Caco-2 (cell line): ENCODE data around the gene LDLRAD4. TPM values are rescaled to one million over a fixed set of nuclear protein-coding genes. Genes with fewer than 3 reads are reported as not detected.

ENCODE experiments used
- BruUV-seq: library from RNA; stranded (reverse); fragments of 400-500 nt; replicated peaks from 2 replicates; lab custom pipeline; 2021; lab: Mats Ljungman, UMichigan
- CTCF ChIA-PET: fragments of 300-600 bp; sonication (Branson Sonifier 250); formaldehyde crosslinking; loops from one replicate; lab custom pipeline; 2022; ENCODE audit warnings: antibody characterized with exemption; lab: Charles Lee
- POLR2A ChIA-PET: fragments of 300-600 bp; sonication (Branson Sonifier 250); formaldehyde crosslinking; loops from one replicate; lab custom pipeline; 2022; ENCODE audit warnings: antibody characterized with exemption; lab: Charles Lee
- DNase-seq, 2 experiments: peaks; one replicate each; pipeline versions ENCODE4 v3.0.0 to v3.0.0-alpha.2; 2020 to 2022
- H3K27me3 ChIP-seq: replicated peaks from 2 replicates; pipeline ENCODE4 v1.6.0; 2011; ENCODE audit warnings: low read length; ENCODE audit not compliant: control insufficient read depth, insufficient read depth
- H3K36me3 ChIP-seq: 2 replicates; pipeline ENCODE4 v1.5.1; 2011; ENCODE audit warnings: low read length; ENCODE audit not compliant: control insufficient read depth, insufficient read depth
- H3K4me1 ChIP-seq: fragments of 250-450 bp; sonication (Bioruptor Pico); 2 replicates; pipeline ENCODE4 v1.5.1; 2020; ENCODE audit warnings: mild to moderate bottlenecking
- H3K4me3 ChIP-seq: 2 replicates; pipeline ENCODE4 v1.5.1; 2011; ENCODE audit warnings: low read depth, mild to moderate bottlenecking, control low read depth, low read length
- H3K9me3 ChIP-seq: fragments of 250-450 bp; sonication (Bioruptor Pico); 2 replicates; pipeline ENCODE4 v1.5.1; 2020; ENCODE audit warnings: mild to moderate bottlenecking, moderate library complexity
- H3K27ac Mint-ChIP-seq: one replicate; pipeline ENCODE4 v1.8.0; 2022; ENCODE audit warnings: mixed read lengths; ENCODE audit not compliant: unreplicated experiment
- H3K27me3 Mint-ChIP-seq: one replicate; pipeline ENCODE4 v1.8.0; 2022; ENCODE audit warnings: mixed read lengths; ENCODE audit not compliant: insufficient read depth, unreplicated experiment
- H3K36me3 Mint-ChIP-seq: one replicate; pipeline ENCODE4 v1.8.0; 2022; ENCODE audit warnings: mild to moderate bottlenecking, mixed read lengths; ENCODE audit not compliant: insufficient read depth, unreplicated experiment
- H3K4me1 Mint-ChIP-seq: one replicate; pipeline ENCODE4 v1.8.0; 2022; ENCODE audit warnings: low read depth, mixed read lengths; ENCODE audit not compliant: unreplicated experiment
- H3K4me3 Mint-ChIP-seq: one replicate; pipeline ENCODE4 v1.8.0; 2022; ENCODE audit warnings: mild to moderate bottlenecking, moderate library complexity, mixed read lengths; ENCODE audit not compliant: unreplicated experiment
- H3K9me3 Mint-ChIP-seq: one replicate; pipeline ENCODE4 v1.8.0; 2022; ENCODE audit warnings: mixed read lengths; ENCODE audit not compliant: unreplicated experiment
- CTCF ChIP-seq, 2 experiments: fragments of 200-600 bp in 1 of 2; IDR thresholded peaks; 1 replicate in 1 of 2; 2 replicates in 1 of 2; pipeline versions ENCODE4 v1.5.1 to v1.8.0; 2011 to 2022; ENCODE audit warnings: antibody characterized with exemption in 1 of 2, control low read depth in 1 of 2, inconsistent platforms in 1 of 2, low read depth in 1 of 2, low read length in 1 of 2, mild to moderate bottlenecking in 1 of 2, moderate library complexity in 1 of 2; ENCODE audit not compliant: insufficient read depth in 1 of 2, severe bottlenecking in 1 of 2, unreplicated experiment in 1 of 2
- intact Hi-C: fragments of 100-400 bp; cut with micrococcal nuclease; formaldehyde crosslinking; loops from one replicate; pipeline ENCODE4 v1.10.0; 2022; ENCODE audit not compliant: unreplicated experiment
- total RNA-seq: library from RNA; stranded (reverse); gene quantifications from 2 replicates; pipeline ENCODE4 v1.2.3, GENCODE V29; 2022

The LDLRAD4 gene
- total RNA-seq, 1 experiment from 2014 or later: 1.2 TPM

- H3K4me1 ChIP-seq: no peaks in the 10 kb centered on the region
- H3K4me1 Mint-ChIP-seq: peaks cover 6% of the 10 kb centered on the region
- BruUV-seq: no TSS peak
- H3K9me3 Mint-ChIP-seq: no peaks in the 10 kb centered on the region
- H3K27me3 Mint-ChIP-seq: peaks cover 19% of the 10 kb centered on the region
- DNase-seq: no peak
- CTCF ChIA-PET: no interaction called here
- H3K27ac Mint-ChIP-seq: no peak overlapping the region
- no peak for TF ChIP-seq CTCF (IDR thresholded peaks at IDR 0.05; ENCODE audit: insufficient read depth in 1 of 2, low read depth in 1 of 2, low read length in 1 of 2, severe bottlenecking in 1 of 2, unreplicated experiment in 1 of 2)
- H3K27me3 ChIP-seq: no peaks in the 10 kb centered on the region
- no peaks in the 10 kb centered on the region for H3K9me3 ChIP-seq
- peaks cover 6% of the 10 kb centered on the region for H3K36me3 Mint-ChIP-seq
- no peak overlapping the region for H3K4me3 ChIP-seq
- POLR2A ChIA-PET: no interaction called here
- H3K36me3 ChIP-seq: no peaks in the 10 kb centered on the region
- intact Hi-C loops: no loop called here
- no peak overlapping the region for H3K4me3 Mint-ChIP-seq
Measured at GRCh38 chr18:13262839-13263691, 44.5 kb downstream of the LDLRAD4 start.

- H3K4me1 Mint-ChIP-seq: peaks cover 6% of the 10 kb centered on the region
- Histone ChIP-seq H3K9me3 (no peaks in the 10 kb centered on the region), H3K4me1 (no peaks in the 10 kb centered on the region), H3K4me3 (no peak overlapping the region), H3K27me3 (no peaks in the 10 kb centered on the region), H3K36me3 (no peaks in the 10 kb centered on the region)
- H3K4me3 Mint-ChIP-seq: no peak overlapping the region
- ChIA-PET POLR2A (no interaction called here), CTCF (no interaction called here)
- peaks cover 23% of the 10 kb centered on the region for H3K27me3 Mint-ChIP-seq
- no peak for DNase-seq
- H3K27ac Mint-ChIP-seq: no peak overlapping the region
- no TSS peak for BruUV-seq
- TF ChIP-seq CTCF (IDR thresholded peaks at IDR 0.05; ENCODE audit: insufficient read depth in 1 of 2, low read depth in 1 of 2, low read length in 1 of 2, severe bottlenecking in 1 of 2, unreplicated experiment in 1 of 2): no peak
- intact Hi-C loops: no loop called here
- peaks cover 6% of the 10 kb centered on the region for H3K36me3 Mint-ChIP-seq
- no peaks in the 10 kb centered on the region for H3K9me3 Mint-ChIP-seq
Measured at GRCh38 chr18:13264091-13265007, 45.8 kb downstream of the LDLRAD4 start.
